IPS-18a (cell line): ENCODE results near the gene RFLNA.

Experiments used
- H3K27ac ChIP-seq: one replicate; pipeline ENCODE4 v1.5.1; 2013; ENCODE audit warnings: low read length
- H3K27me3 ChIP-seq: one replicate; pipeline ENCODE4 v1.6.1; 2013; ENCODE audit warnings: mild to moderate bottlenecking, low read length; ENCODE audit not compliant: control insufficient read depth, insufficient read depth
- H3K36me3 ChIP-seq: one replicate; pipeline ENCODE4 v1.6.1; 2013; ENCODE audit warnings: low read depth, low read length; ENCODE audit not compliant: control insufficient read depth
- H3K4me1 ChIP-seq: one replicate; pipeline ENCODE4 v1.6.1; 2013; ENCODE audit warnings: low read depth, low read length; ENCODE audit not compliant: control insufficient read depth
- H3K4me3 ChIP-seq: one replicate; pipeline ENCODE4 v1.5.1; 2013; ENCODE audit warnings: low read length
- H3K9ac ChIP-seq: one replicate; pipeline ENCODE4 v1.6.1; 2013; ENCODE audit warnings: mild to moderate bottlenecking, low read length, moderate library complexity
- H3K9me3 ChIP-seq: one replicate; pipeline ENCODE4 v1.6.1; 2013; ENCODE audit warnings: low read depth, low read length; ENCODE audit not compliant: control insufficient read depth

Gene RFLNA

DNA sequence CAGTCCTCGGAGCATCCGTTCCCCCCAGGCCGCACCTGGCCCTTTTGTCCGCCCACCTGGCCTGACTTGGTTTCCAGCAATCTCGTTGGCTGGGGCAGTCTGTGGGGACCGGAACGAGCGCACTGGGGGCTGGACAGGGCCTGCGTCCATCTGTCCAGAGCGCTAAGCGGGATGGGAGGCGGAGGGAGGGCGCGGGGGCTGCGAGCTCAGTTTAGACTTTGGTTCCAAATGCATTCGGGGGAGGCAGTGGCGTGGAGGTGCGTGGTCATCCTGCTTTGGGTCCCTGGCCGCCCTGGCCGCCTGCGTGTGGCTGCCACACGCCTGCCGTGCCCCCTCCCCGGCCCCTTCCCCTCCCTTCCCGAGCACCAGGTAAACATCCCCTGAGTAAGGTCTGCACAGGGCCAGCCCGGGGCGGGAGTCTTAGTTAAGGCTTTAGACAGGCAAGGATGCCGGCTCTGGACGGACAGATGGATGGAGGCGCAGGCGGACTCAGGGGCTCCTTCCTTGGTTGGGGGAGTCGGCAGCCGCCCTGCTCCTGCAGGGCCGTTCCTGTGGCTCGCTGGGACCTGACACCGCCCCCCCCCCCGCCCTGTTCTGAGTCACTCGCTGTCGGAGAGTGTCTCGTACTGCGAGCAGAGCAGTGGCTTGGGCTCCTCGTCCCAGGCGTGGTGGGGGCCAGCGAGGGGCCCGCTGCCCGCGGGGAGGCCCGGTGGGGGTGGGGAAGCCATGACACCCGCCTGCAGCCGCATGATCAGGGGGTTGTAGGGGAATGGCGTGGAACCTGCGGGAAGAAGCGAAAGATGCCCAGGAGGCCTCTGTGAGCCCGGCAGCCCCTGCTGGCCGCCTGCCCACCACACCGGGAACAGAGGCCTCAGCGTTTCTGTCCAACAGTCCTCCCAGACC, 30.2 kb downstream of the RFLNA start:
- H3K27ac ChIP-seq: no peak overlapping the region
- no peaks in the 10 kb centered on the region for H3K27me3 ChIP-seq
- no peak overlapping the region for H3K4me3 ChIP-seq
- peaks cover 19% of the 10 kb centered on the region for H3K36me3 ChIP-seq
- no peak overlapping the region for H3K9ac ChIP-seq
- peaks cover 13% of the 10 kb centered on the region for H3K9me3 ChIP-seq
- H3K4me1 ChIP-seq: no peaks in the 10 kb centered on the region

DNA sequence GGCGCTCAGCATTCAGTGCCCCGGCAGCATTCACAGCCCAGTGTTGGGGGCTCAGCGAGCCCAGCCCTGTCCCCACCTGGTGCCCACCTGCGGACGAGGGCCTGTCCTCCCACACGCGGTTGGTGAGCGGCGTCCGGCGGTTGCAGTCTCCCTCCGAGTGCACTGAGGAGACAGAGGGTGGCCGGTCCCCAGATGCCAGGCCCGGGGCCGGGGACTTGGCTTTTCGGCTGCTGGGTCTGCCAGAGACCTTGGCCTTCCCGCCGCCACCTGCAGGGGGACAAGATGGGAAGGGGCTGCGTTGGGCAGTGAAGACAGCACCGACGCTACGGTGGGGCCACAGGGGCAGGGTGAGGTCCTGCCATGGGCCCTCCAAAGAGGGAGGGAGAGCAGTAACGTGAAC, 31.2 kb downstream of the RFLNA start:
- Histone ChIP-seq H3K9ac (no peak overlapping the region), H3K9me3 (peaks cover 13% of the 10 kb centered on the region), H3K4me3 (no peak overlapping the region), H3K27me3 (no peaks in the 10 kb centered on the region), H3K27ac (no peak overlapping the region), H3K36me3 (peaks cover 25% of the 10 kb centered on the region), H3K4me1 (no peaks in the 10 kb centered on the region)

DNA sequence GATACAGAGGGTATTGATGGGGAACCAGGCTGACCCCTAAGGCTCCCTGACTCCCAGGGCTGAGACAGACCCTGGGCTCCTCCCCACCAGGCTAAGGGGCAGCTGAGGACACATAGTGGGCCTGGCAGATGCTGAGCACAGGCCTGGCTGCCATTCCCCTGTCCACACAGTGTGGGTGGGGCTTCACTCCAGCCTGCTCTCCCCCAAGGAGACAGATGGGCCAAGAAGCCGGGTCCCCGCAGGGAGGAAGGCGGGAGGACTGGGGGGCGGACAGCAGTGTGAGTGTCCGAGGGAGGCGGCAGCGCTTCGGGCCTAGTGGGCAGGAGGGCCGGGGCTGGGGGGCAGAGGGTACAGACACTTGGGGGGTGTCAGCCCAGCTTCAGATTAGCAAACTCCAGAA, 32.0 kb downstream of the RFLNA start:
- no peak overlapping the region for H3K27ac ChIP-seq
- no peaks in the 10 kb centered on the region for H3K4me1 ChIP-seq
- no peaks in the 10 kb centered on the region for H3K27me3 ChIP-seq
- H3K9ac ChIP-seq: no peak overlapping the region
- H3K4me3 ChIP-seq: no peak overlapping the region
- H3K36me3 ChIP-seq: peaks cover 31% of the 10 kb centered on the region
- H3K9me3 ChIP-seq: peaks cover 13% of the 10 kb centered on the region

DNA sequence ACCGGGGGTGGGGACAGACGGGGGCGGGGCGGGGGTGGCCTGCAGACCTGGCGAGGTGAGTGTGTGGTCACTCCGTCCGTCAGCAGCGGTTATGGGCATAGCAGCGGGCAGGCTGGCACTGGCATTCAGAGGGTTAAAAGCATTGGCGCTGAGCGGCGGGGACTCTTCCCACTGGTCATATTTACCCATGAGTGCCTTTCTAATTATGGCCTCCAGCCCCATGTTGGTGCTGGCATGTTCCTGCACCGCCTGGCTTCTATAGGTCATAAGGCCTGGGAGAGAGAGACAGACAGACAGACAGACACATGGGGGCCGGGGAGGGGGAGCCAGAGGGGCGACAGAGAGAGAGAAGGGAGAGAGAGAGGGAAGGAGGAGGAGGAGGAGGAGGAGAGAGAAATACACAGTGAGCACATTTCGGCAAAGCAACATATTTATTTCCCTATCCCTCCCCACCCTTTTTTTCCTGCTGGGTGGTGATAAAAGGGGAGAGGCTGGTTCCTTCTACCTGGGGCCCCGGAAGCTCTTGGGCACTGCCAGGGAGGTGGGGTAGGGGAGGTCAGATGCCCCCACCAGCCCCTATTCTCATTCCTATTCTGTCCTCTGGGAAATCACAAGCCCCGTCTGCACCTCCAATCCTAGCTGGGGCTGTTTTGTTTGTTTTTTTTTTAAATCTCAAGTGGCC, 32.6 kb downstream of the RFLNA start:
- Histone ChIP-seq H3K9me3 (peaks cover 13% of the 10 kb centered on the region), H3K27me3 (no peaks in the 10 kb centered on the region), H3K36me3 (peaks cover 36% of the 10 kb centered on the region), H3K27ac (no peak overlapping the region), H3K4me1 (no peaks in the 10 kb centered on the region), H3K4me3 (no peak overlapping the region), H3K9ac (no peak overlapping the region)

DNA sequence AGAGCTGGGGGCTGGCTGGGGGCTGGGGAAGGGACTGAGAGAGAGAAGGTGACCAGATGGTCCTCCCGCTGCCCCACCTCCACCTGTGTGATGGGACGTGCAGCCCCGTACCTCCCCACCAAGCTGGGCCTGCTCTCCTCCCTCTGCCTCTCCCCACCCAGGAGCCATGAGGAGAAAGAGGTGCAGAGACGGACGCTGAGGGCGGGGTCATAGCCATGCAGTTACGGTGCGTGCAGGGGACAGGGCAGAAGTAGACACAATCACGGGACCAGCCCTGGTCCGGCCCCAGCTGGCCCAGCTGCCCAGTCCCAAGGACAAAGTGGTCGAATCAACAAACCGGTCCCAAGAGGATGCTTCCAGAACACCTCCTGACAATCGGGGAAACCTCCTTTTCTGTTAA, 33.2 kb downstream of the RFLNA start:
- Histone ChIP-seq H3K4me3 (no peak overlapping the region), H3K27ac (no peak overlapping the region), H3K27me3 (no peaks in the 10 kb centered on the region), H3K36me3 (peaks cover 36% of the 10 kb centered on the region), H3K9me3 (peaks cover 13% of the 10 kb centered on the region), H3K9ac (no peak overlapping the region), H3K4me1 (no peaks in the 10 kb centered on the region)

DNA sequence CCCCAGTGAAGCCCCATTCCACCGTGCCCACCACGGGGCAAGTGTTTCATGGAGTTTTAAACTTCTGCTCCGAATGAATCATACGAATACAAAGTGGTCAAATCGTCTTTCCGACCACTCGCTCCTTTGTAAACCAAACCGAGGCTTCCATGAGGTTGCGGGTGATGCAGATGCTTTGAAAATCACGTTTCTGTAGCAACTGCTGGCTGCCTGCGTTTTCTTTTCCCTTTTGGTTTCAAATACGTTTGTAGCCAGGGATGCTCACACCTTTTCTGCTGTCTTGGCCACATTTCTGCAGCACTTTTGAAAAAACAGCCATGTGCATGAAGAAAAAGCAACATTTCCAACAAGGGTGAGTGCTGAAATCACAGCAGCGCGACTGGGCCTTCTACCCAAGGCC, 33.7 kb downstream of the RFLNA start:
- Histone ChIP-seq H3K4me3 (no peak overlapping the region), H3K9me3 (peaks cover 9% of the 10 kb centered on the region), H3K9ac (no peak overlapping the region), H3K27ac (no peak overlapping the region), H3K4me1 (no peaks in the 10 kb centered on the region), H3K36me3 (peaks cover 34% of the 10 kb centered on the region), H3K27me3 (no peaks in the 10 kb centered on the region)

DNA sequence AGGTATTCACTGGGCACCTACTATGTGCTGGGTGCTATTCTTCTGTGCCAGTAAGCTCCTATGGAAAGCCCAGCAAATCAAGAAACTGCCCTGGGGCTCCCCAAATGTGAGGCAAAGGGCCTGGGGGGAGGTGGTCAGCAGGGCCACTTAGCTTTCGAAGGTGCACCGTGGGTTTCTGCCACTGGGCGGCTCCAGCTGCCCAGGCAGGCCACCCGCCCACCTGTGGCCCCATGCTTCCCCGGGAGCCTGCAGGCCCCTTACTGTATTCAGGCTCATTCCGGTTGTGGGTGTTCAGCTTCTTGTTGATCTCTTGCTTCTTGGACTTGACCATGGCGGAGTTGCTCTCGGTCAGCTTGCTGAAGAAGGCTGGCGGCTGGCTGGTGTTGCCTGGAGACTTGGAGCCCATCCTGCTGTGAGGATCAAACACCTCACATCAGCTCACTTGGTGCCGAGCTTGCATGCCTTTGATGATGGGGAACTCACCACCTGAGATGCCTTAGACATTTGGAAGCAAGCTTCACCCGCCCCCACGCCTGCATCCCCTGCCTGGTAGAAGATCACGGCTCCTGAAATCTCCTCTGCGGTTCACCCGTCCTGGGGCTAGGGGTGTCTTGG, 37.3 kb downstream of the RFLNA start:
- H3K4me3 ChIP-seq: no peak overlapping the region
- H3K9me3 ChIP-seq: no peaks in the 10 kb centered on the region
- no peaks in the 10 kb centered on the region for H3K27me3 ChIP-seq
- H3K27ac ChIP-seq: no peak overlapping the region
- peaks cover 41% of the 10 kb centered on the region for H3K36me3 ChIP-seq
- H3K4me1 ChIP-seq: no peaks in the 10 kb centered on the region
- H3K9ac ChIP-seq: no peak overlapping the region

DNA sequence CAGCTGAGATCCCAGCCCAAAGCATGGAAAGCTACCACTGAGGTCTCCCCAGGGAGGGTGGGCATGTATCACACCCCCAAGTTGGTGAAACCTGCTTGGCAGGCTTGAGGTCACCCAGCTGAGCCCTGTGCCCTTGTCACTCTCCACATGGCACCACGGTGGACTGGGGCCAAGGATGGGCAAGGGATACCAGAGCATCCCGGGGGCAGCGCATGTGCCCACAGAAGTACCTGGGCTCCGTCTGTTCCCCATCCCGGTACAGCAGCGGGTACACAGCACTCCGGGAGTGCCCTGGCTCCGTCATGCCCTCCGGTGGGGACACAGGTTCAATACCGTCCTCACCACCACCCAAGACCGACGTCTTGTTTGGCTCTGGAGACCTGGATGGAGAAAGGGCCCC, 38.0 kb downstream of the RFLNA start:
- H3K36me3 ChIP-seq: peaks cover 43% of the 10 kb centered on the region
- H3K4me3 ChIP-seq: no peak overlapping the region
- no peaks in the 10 kb centered on the region for H3K4me1 ChIP-seq

DNA sequence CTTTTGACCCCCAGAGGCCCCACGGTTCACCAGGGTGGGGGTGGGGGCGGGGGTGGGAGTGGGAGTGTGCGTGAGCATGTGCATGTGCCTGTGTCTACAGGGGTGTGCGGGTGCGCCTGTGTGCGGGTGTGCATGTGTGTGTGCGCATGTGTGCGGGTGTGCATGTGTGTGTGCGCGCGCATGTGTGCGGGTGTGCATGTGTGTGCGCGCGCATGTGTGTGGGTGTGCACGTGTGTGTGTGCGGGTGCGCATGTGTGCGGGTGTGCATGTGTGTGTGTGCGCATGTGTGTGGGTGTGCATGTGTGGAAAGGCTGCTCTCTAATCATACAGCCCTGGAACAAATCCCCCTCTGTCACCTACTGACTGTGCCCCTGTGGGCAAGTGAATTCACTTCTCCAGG, 38.8 kb downstream of the RFLNA start:
- Histone ChIP-seq H3K27me3 (no peaks in the 10 kb centered on the region), H3K9me3 (no peaks in the 10 kb centered on the region), H3K27ac (no peak overlapping the region), H3K4me3 (no peak overlapping the region), H3K9ac (no peak overlapping the region), H3K36me3 (peaks cover 43% of the 10 kb centered on the region), H3K4me1 (no peaks in the 10 kb centered on the region)

More for the DNA sequence above, 38.0 kb downstream of the RFLNA start:
- no peak overlapping the region for H3K27ac ChIP-seq
- H3K9ac ChIP-seq: no peak overlapping the region
- H3K27me3 ChIP-seq: no peaks in the 10 kb centered on the region
- no peaks in the 10 kb centered on the region for H3K9me3 ChIP-seq

DNA sequence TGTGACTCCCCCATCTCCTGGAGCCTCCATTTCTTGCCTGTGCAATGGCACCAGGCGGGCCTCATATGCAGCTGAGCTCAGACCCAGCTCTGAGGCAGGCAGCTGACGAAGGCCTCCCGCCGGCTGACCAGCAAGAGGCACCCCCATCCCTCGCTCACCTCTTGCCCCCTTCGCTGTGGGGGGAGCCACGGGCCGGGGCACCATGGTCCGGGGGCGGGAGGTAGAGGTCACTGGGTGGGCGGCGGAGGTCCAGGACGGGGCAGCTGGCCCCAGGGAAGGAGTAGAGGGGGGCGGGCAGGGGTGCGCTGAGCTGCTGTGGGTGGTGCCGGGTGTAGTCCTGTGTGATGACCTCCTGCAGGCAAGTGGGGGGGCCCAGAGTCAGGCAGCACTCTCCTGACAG, 39.4 kb downstream of the RFLNA start:
- Histone ChIP-seq H3K4me3 (no peak overlapping the region), H3K27me3 (no peaks in the 10 kb centered on the region), H3K27ac (no peak overlapping the region), H3K9ac (no peak overlapping the region), H3K4me1 (no peaks in the 10 kb centered on the region), H3K9me3 (no peaks in the 10 kb centered on the region), H3K36me3 (peaks cover 42% of the 10 kb centered on the region)

DNA sequence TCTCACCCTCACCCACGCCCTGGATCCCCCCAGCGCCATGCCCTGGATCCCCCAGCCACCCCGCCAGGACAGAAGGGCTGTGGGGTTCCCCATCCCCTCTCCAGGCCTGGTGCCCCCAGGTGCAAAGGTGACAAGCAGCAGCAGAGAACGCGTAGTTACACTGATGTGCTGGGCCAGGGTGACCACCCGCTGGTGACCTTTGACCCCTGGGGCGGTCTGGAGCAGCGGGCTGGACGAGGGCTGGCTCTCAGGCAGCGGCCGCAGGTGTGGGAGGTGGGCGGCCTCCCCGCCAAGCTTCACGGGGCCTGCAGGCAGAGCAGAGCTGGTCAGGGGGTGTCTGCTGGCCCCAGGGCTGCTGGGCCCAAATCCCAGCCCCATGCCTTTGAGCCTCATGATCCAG, 40.1 kb downstream of the RFLNA start:
- Histone ChIP-seq H3K27me3 (no peaks in the 10 kb centered on the region), H3K9ac (no peak overlapping the region), H3K4me3 (no peak overlapping the region), H3K36me3 (peaks cover 37% of the 10 kb centered on the region), H3K27ac (no peak overlapping the region), H3K9me3 (no peaks in the 10 kb centered on the region), H3K4me1 (no peaks in the 10 kb centered on the region)
